COLO668 (cell line): ENCODE data around the gene UPK2.
"Not testable (repeated sequence)": the region's sequence is repeated elsewhere in the genome, so short reads cannot be mapped to it uniquely, and the experiment has no call there.

Experiments used
- DNase-seq: peaks from one replicate; lab custom pipeline; 2025; ENCODE audit not compliant: unreplicated experiment; lab: John Stamatoyannopoulos, UW

UPK2 gene

GRCh38 chr11:118935376-118935775 lies 20.7 kb upstream of the UPK2 start:
- DNase-seq, result no peak

GRCh38 chr11:118938491-118939403 lies 17.4 kb upstream of the UPK2 start:
- no peak for DNase-seq

- DNase-seq, result no peak
Observed at GRCh38 chr11:118939404-118939915, 16.6 kb upstream of the UPK2 start.

GRCh38 chr11:118939953-118940598 lies 16.0 kb upstream of the UPK2 start:
- DNase-seq, result no peak

GRCh38 chr11:118947091-118947490 lies 9.0 kb upstream of the UPK2 start:
- no peak for DNase-seq

GRCh38 chr11:118948000-118948399 lies 8.1 kb upstream of the UPK2 start:
- no peak for DNase-seq

GRCh38 chr11:118953265-118953664 lies 2.8 kb upstream of the UPK2 start:
- DNase-seq, result peak; percentile 77

- DNase-seq, result peak; percentile 72
Observed at GRCh38 chr11:118953976-118954375, 2.1 kb upstream of the UPK2 start.

- no peak for DNase-seq
Observed at GRCh38 chr11:118956847-118957469, 860 bp downstream of the UPK2 start.

GRCh38 chr11:118957549-118957948 lies 1.5 kb downstream of the UPK2 start:
- DNase-seq, result no peak

GRCh38 chr11:118957968-118958367 lies 1.9 kb downstream of the UPK2 start:
- no peak for DNase-seq

GRCh38 chr11:118958577-118958976 lies 2.5 kb downstream of the UPK2 start:
- no peak for DNase-seq

GRCh38 chr11:118961189-118961588 lies 5.1 kb downstream of the UPK2 start:
- no peak for DNase-seq

- DNase-seq, result peak; percentile 30
Observed at GRCh38 chr11:118961591-118961990, 5.5 kb downstream of the UPK2 start.

- DNase-seq, result not testable (repeated sequence)
Observed at GRCh38 chr11:118969508-118969907, 13.4 kb downstream of the UPK2 start.

GRCh38 chr11:118971646-118972045 lies 15.5 kb downstream of the UPK2 start, which contains the start of gene FOXR1:
Gene FOXR1 (plus strand): TSS chr11:118971761. CDS start chr11:118971932, 171 bp downstream.
- no peak for DNase-seq

GRCh38 chr11:118973985-118974384 lies 17.9 kb downstream of the UPK2 start:
- no peak for DNase-seq

- peak; percentile 25 for DNase-seq
Observed at GRCh38 chr11:118975771-118976709, 19.9 kb downstream of the UPK2 start.

- no peak for DNase-seq
Observed at GRCh38 chr11:118979434-118979833, 23.3 kb downstream of the UPK2 start.

- no peak for DNase-seq
Observed at GRCh38 chr11:118980191-118980881, 24.2 kb downstream of the UPK2 start.
